ENCODE results near the gene CDH4.

Gene CDH4

DNA sequence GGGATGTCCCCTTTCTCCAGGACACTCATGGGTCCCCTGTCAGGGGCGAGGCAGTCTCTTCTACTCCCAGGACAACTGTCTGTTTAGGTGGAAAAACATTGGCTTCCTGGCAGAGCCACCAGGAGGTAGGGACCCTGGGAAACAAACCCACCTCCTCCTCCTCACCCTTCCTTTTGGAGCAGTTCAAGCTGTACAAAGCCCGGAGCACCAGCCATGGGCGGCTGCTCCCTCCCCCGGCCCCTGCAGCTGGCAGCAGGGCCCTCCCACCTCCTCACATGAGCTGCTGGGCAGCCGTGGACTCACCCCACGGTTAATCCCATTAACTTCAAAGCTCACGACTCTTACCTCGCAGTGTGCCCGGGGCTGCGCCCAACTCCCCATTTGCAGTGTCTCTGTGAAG lies 48.6 kb downstream of the CDH4 start:
- no peak for DNase-seq

GRCh38 chr20:61301711-61302525 lies 49.9 kb downstream of the CDH4 start:
- DNase-seq: no peak

GRCh38 chr20:61303217-61303616 lies 51.2 kb downstream of the CDH4 start:
- DNase-seq: no peak

DNA sequence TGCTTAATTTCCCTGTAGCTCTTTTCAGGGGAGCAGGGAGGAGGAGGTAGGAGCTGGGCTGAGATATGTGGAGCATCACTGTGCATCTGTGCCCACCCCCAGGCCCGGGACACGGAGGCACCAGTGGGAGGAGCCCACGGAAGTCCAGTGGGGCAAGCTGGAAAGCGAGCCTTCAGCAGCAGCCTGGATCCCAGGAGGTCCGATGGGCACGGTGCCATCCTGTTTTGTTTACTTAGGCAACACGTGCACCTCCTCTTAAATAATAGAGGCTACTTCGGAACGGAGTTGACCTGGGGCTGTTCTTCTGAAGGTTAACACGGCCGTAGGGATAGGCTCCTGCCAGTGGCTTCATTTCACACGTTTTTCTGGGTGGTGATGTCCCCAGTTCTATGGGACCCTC lies 51.6 kb downstream of the CDH4 start:
- no peak for DNase-seq

- no peak for DNase-seq
These were observed 52.7 kb downstream of the CDH4 start for GRCh38 chr20:61304750-61305149.

DNA sequence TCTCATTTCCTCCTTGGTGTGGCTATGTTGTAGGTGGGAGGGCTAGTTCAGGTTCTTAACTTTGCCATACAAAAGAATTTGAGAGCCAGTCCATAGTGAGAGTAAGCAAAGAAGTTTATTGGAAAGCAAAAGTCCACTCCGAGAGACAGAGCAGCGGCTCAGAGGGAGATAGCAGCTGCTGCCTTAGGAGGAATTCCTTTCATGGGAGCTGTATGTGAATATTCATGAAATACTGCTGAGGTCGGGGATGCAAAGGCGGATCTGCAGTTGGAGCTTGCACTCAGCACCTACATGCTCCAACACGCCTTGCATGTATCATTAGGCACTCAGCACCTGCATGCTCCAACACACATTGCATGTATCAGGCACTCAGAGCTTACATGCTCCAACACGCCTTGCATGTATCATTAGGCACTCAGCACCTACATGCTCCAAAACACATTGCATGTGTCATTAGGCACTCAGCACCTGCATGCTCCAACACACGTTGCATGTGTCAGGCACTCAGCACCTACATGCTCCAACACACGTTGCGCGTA lies 54.9 kb downstream of the CDH4 start:
- DNase-seq: no peak

- no peak for DNase-seq
These were observed 55.8 kb downstream of the CDH4 start for GRCh38 chr20:61307686-61308476.

DNA sequence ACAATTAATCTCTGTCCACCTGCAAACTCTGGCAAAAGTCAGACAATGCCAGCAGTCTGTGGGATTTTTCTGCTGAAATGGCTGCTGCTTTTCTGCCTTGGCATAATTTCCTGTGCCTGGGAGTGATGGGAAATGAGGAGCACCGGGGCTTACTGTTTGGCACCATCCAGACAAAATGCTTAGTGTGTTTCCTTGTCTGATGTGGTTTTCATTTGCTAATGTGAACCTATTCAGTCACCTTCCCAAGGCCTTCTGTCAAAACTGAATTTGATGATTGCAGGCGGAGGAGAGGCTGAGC lies 56.4 kb downstream of the CDH4 start:
- DNase-seq: no peak

- DNase-seq: peak in 2 of 56 donors; percentile 9 to 12
These were observed 58.9 kb downstream of the CDH4 start for GRCh38 chr20:61310954-61311353.

- DNase-seq: no peak
These were observed 59.8 kb downstream of the CDH4 start for GRCh38 chr20:61311656-61312387.

DNA sequence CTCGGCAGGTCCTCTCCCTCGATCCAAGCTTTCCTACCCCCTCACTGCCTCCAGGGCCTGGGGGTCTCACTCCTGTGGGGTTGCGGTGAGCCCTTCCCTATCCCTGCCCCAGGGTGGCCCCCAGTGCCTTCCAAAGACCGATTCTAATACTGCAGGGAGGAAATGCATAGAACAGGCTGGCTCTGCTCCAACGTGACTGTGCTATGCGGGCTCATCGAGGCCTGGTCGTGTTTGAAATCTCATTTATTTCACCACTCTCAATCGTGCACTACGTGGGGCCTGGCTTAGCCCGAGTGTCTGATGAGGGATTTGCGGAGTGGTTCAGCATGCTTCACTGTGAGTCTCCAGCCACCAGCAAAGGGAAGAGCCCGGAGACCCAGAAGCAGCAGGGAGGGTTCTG lies 60.9 kb downstream of the CDH4 start:
- DNase-seq: no peak

DNA sequence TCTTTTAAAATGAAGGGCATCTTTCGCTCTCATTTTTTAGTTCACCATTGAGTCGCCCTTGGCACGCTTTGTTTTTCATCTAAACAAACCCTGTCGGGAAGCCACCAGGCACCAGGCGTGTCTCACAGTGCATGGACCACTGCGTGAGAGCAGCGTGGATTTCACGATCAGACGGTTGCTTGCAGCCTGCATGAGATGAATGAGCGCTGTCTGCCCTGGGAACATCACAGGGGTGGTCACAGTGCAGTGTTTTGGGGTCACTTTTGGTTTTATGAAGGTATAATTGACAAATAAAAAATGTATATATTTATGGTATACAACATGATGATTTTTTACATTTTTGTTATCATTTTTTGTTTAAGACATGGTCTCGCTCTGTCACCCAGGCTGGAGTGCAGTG lies 61.3 kb downstream of the CDH4 start:
- DNase-seq: no peak

GRCh38 chr20:61314326-61315010 lies 62.4 kb downstream of the CDH4 start:
- DNase-seq: no peak

- no peak for DNase-seq
These were observed 63.3 kb downstream of the CDH4 start for GRCh38 chr20:61315319-61315718.

GRCh38 chr20:61316346-61316745 lies 64.3 kb downstream of the CDH4 start:
- DNase-seq: no peak

GRCh38 chr20:61317966-61318530 lies 66.0 kb downstream of the CDH4 start:
- DNase-seq: peak in 4 of 56 donors; percentile 10 to 21 (median 18)

GRCh38 chr20:61320691-61321425 lies 68.8 kb downstream of the CDH4 start:
- DNase-seq: no peak

- no peak for DNase-seq
These were observed 69.4 kb downstream of the CDH4 start for GRCh38 chr20:61321481-61321880.

DNA sequence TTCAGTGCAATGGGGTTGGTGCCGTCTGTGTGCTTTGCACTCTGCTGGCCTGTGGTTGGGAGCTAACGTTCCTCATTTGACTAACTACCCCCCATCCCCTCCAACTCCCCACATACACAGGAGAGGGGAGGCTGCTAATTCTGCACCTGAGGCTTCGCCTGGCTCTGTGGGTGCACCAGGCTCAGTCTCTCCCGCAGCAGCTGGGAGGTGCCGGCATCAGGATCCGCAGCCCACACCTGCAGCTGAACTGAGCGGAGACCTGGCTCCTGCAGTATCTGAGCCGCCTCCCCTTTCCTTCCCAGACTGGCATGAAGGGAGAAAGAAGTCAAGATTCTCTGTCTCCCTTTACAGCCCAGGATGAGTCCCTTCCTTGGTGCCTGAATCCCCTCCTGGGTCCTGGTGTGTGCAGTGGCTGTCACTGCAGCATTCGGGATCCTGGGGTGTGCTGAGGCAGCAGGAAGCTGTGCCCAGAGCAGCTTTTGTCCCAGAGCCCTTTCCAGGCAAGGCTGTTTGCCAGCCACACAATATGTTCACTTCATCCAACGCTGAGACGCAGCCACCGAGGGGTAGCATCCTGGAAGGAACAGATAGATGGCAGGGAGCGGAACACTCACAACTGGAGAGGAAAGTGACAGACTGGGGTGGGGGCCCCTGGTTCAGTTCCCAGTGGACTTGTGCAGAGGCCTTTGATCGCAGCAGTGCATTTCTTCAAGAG lies 70.2 kb downstream of the CDH4 start:
- peak in 21 of 56 donors; percentile 9 to 47 (median 18) for DNase-seq

GRCh38 chr20:61324906-61325305 lies 72.8 kb downstream of the CDH4 start:
- no peak for DNase-seq

Data from amygdala (tissue), 56 donors.